ENCODE data around the gene ZBTB38.
A peak's percentile ranks its signal among the peaks of the same experiment; 100 is the strongest.

The ZBTB38 gene

GRCh38 chr3:141334627-141335250, 33.6 kb upstream of the ZBTB38 start:
- no peak for DNase-seq (ENCODE audit: low spot score)
- TF ChIP-seq CTCF (IDR thresholded peaks at IDR 0.05; ENCODE audit: extremely low read depth, missing control alignments): no peak

GRCh38 chr3:141335531-141336061, 32.7 kb upstream of the ZBTB38 start:
- no peak for TF ChIP-seq CTCF (IDR thresholded peaks at IDR 0.05; ENCODE audit: extremely low read depth, missing control alignments)
- DNase-seq (ENCODE audit: low spot score): no peak

- TF ChIP-seq CTCF (IDR thresholded peaks at IDR 0.05; ENCODE audit: extremely low read depth, missing control alignments): no peak
- DNase-seq (ENCODE audit: low spot score): peak; percentile 72
Measured at GRCh38 chr3:141336672-141337522, 31.4 kb upstream of the ZBTB38 start.

GRCh38 chr3:141337523-141337854, 30.8 kb upstream of the ZBTB38 start:
- no peak for TF ChIP-seq CTCF (IDR thresholded peaks at IDR 0.05; ENCODE audit: extremely low read depth, missing control alignments)
- no peak for DNase-seq (ENCODE audit: low spot score)

GRCh38 chr3:141337991-141338390, 30.3 kb upstream of the ZBTB38 start:
- DNase-seq (ENCODE audit: low spot score): no peak
- TF ChIP-seq CTCF (IDR thresholded peaks at IDR 0.05; ENCODE audit: extremely low read depth, missing control alignments): no peak

GRCh38 chr3:141338881-141339280, 29.4 kb upstream of the ZBTB38 start:
- DNase-seq (ENCODE audit: low spot score): no peak
- no peak for TF ChIP-seq CTCF (IDR thresholded peaks at IDR 0.05; ENCODE audit: extremely low read depth, missing control alignments)

- TF ChIP-seq CTCF (IDR thresholded peaks at IDR 0.05; ENCODE audit: extremely low read depth, missing control alignments): no peak
- DNase-seq (ENCODE audit: low spot score): no peak
Measured at GRCh38 chr3:141341536-141341935, 26.8 kb upstream of the ZBTB38 start.

Data from GM20000 (cell line).